ENCODE results near the gene MT1G.

DNA sequence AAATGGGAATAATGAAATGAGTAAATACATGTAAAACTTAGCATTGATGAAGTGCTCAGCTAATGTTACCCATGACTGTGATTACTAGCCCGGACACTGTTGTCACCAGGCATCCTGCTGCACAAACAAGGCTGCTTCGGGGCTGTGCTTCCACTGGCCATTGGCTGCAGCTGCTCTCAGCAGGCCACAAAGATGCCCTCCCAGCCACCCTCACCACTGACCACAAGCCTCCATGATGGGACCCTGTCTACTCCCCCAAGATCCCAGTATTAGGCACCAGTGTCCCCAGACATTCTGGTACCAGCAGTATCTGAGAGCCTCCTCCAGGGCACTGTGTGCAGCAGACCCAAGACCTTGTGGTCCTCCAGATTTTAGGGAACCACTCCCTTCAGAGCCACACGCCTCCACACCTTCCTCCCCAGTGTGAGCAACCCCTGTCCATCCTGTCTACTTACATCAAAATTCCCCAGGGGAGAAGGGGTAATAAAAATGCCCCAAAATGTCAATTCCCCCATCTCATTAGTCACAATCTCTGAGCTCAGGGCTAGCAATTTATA lies 42.4 kb upstream of the MT1G start:
- TF ChIP-seq, protein P1, sequence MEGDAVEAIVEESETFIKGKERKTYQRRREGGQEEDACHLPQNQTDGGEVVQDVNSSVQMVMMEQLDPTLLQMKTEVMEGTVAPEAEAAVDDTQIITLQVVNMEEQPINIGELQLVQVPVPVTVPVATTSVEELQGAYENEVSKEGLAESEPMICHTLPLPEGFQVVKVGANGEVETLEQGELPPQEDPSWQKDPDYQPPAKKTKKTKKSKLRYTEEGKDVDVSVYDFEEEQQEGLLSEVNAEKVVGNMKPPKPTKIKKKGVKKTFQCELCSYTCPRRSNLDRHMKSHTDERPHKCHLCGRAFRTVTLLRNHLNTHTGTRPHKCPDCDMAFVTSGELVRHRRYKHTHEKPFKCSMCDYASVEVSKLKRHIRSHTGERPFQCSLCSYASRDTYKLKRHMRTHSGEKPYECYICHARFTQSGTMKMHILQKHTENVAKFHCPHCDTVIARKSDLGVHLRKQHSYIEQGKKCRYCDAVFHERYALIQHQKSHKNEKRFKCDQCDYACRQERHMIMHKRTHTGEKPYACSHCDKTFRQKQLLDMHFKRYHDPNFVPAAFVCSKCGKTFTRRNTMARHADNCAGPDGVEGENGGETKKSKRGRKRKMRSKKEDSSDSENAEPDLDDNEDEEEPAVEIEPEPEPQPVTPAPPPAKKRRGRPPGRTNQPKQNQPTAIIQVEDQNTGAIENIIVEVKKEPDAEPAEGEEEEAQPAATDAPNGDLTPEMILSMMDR (conservative IDR thresholded peaks at IDR 0.05; ENCODE audit: low read length) = no peak
- TF ChIP-seq EZH2phosphoT487 (IDR thresholded peaks at IDR 0.05; ENCODE audit: borderline replicate concordance) = no peak

All from Loucy (cell line).